IPS-18c (cell line): ENCODE results near the gene LSM7.
A peak's percentile ranks its signal among the peaks of the same experiment; 100 is the strongest.

ENCODE experiments used
- H3K4me3 ChIP-seq: 2 replicates; pipeline ENCODE4 v1.7.0; 2013; ENCODE audit warnings: low read depth, mild to moderate bottlenecking, low read length, moderate library complexity; ENCODE audit not compliant: insufficient read depth
- H3K9me3 ChIP-seq: one replicate; pipeline ENCODE4 v1.6.1; 2013; ENCODE audit warnings: mild to moderate bottlenecking, low read length, moderate library complexity; ENCODE audit not compliant: control insufficient read depth, insufficient read depth

The LSM7 gene

GRCh38 chr19:2278459-2279158, 49.8 kb downstream of the LSM7 start:
- no peak overlapping the region for H3K4me3 ChIP-seq

GRCh38 chr19:2277138-2277537, 51.2 kb downstream of the LSM7 start:
- H3K9me3 ChIP-seq: no peaks in the 10 kb centered on the region
- no peak overlapping the region for H3K4me3 ChIP-seq

More at GRCh38 chr19:2278459-2279158, 49.8 kb downstream of the LSM7 start:
- H3K9me3 ChIP-seq: no peaks in the 10 kb centered on the region

- H3K4me3 ChIP-seq: no peak overlapping the region
- H3K9me3 ChIP-seq: no peaks in the 10 kb centered on the region
These were observed 51.9 kb downstream of the LSM7 start for GRCh38 chr19:2276429-2276986.

GRCh38 chr19:2275588-2276428, 52.6 kb downstream of the LSM7 start:
- H3K4me3 ChIP-seq: no peak overlapping the region
- no peaks in the 10 kb centered on the region for H3K9me3 ChIP-seq

- Histone ChIP-seq H3K9me3 (no peaks in the 10 kb centered on the region), H3K4me3 (no peak overlapping the region)
These were observed 53.4 kb downstream of the LSM7 start for GRCh38 chr19:2274931-2275535.

- Histone ChIP-seq H3K9me3 (no peaks in the 10 kb centered on the region), H3K4me3 (no peak overlapping the region)
These were observed 54.1 kb downstream of the LSM7 start for GRCh38 chr19:2274185-2274711.

- peak overlapping the region; percentile 41 for H3K4me3 ChIP-seq
- H3K9me3 ChIP-seq: no peaks in the 10 kb centered on the region
These were observed 54.8 kb downstream of the LSM7 start for GRCh38 chr19:2273356-2274184.
